Transverse colon (tissue), 4 donors: ENCODE data around the gene OSCP1. TPM values are rescaled to one million over a fixed set of nuclear protein-coding genes. Genes with fewer than 3 reads are reported as not detected.

Source experiments
- DNase-seq: peaks from one replicate; pipeline ENCODE4 v3.0.0-alpha.2; 2019
- H3K27ac ChIP-seq, 4 donors: fragments of 200-600 bp; sonication (generic); 2 replicates each; pipeline ENCODE4 v1.5.1; 2016 to 2018; ENCODE audit warnings: inconsistent platforms in 4 of 4
- H3K27me3 ChIP-seq: fragments of 200-600 bp; sonication (generic); 2 replicates; pipeline ENCODE4 v1.5.1; 2017; ENCODE audit warnings: inconsistent platforms
- H3K36me3 ChIP-seq, 4 donors: fragments of 200-600 bp; sonication (generic); 2 replicates each; pipeline ENCODE4 v1.5.1; 2017 to 2019; ENCODE audit warnings: inconsistent platforms in 4 of 4
- H3K4me1 ChIP-seq, 4 donors: fragments of 200-600 bp; sonication (generic); 2 replicates each; pipeline ENCODE4 v1.5.1; 2017 to 2020; ENCODE audit warnings: inconsistent platforms in 4 of 4
- H3K4me3 ChIP-seq, 4 donors: fragments of 200-600 bp; sonication (generic); 1 replicate in 1 of 4; 2 replicates in 3 of 4; pipeline versions ENCODE4 v1.5.1 to v1.6.1; 2017 to 2019; ENCODE audit warnings: inconsistent platforms in 4 of 4
- H3K9me3 ChIP-seq, 2 donors: fragments of 200-600 bp; sonication (generic); 2 replicates each; pipeline ENCODE4 v1.5.1; 2017 to 2019; ENCODE audit warnings: inconsistent platforms in 2 of 2
- CTCF ChIP-seq, 5 experiments: fragments of 200-600 bp in 3 of 5; fragments of 450-650 bp in 2 of 5; sonication (generic) in 3 of 5; IDR thresholded peaks; 1 replicate in 2 of 5; 2 replicates in 3 of 5; pipeline ENCODE4 v1.5.1; 2016 to 2017; ENCODE audit warnings: antibody characterized with exemption in 5 of 5, inconsistent platforms in 3 of 5, mild to moderate bottlenecking in 2 of 5, moderate library complexity in 1 of 5
- EP300 ChIP-seq: sonication (generic); formaldehyde crosslinking; IDR thresholded peaks from one replicate; pipeline ENCODE4 v1.6.1; 2017; ENCODE audit warnings: antibody characterized with exemption, low read depth
- POLR2A ChIP-seq: fragments of 450-650 bp; IDR thresholded peaks from one replicate; pipeline ENCODE4 v1.6.1; 2016; ENCODE audit warnings: antibody characterized with exemption, mild to moderate bottlenecking, moderate library complexity
- POLR2AphosphoS5 ChIP-seq, 3 donors: sonication (generic); formaldehyde crosslinking; IDR thresholded peaks; one replicate each; pipeline ENCODE4 v1.6.1; 2016; ENCODE audit warnings: antibody characterized with exemption in 3 of 3
- WGBS, 2 donors: methylation state at CpG; one replicate each; pipeline ENCODE4 v1.1.5; 2018; ENCODE audit warnings: low coverage in 1 of 2; 5-methylcytosine and 5-hydroxymethylcytosine counted together
- in situ Hi-C, 4 donors: fragments of 200-750 bp; cut with MboI; loops; one replicate each; pipeline versions ENCODE4 v1.15.0 to v1.15.1; 2017; ENCODE audit warnings: low sequenced_read_pairs in 3 of 4, low pct_ligation_motif_present in 1 of 4, low pct_unique_long_range_greater_than_20kb in 1 of 4
- intact Hi-C: fragments of 100-400 bp; cut with DNase I; formaldehyde crosslinking; loops from one replicate; pipeline ENCODE4 v1.15.1; 2023; ENCODE audit warnings: low total_unique reads
- total RNA-seq, 4 donors: library from RNA; depleted of rRNA; stranded (reverse); fragments of >200 nt; gene quantifications; one replicate each; pipeline ENCODE4 v1.1.0, GENCODE V29; 2016

The OSCP1 gene
- total RNA-seq, 4 donors from 2014 or later = 1.2 to 4.8 (median 3.7) TPM; not detected in 1

DNA sequence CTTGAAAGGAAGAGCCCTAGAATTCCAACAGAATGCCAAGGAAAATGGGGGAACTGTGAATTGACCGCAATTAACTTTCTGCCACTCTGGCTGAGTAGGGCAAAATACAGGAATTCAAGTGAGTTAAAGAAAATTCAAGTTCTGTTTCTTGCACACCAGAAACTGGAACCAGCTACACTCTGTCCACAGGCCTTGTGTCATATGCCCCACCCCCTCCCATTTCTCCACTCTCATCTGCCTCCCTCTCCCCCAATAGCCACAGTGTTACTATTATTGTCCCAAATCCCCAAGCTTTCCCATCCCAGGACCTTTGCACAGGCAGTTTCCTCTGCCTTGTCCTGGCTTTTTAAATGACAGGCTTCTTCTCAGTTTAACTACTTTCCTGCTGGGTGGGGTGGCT, 60.3 kb downstream of the OSCP1 start:
- in situ Hi-C loops = no loop called here
- TF ChIP-seq POLR2AphosphoS5 (IDR thresholded peaks at IDR 0.05) (no peak), CTCF (IDR thresholded peaks at IDR 0.05) (no peak), EP300 (no peak), POLR2A (no peak)
- H3K4me1 ChIP-seq = peaks cover 12 to 34% (median 17%) of the 10 kb centered on the region in 4 donors
- peaks cover 0 to 18% (median 7%) of the 10 kb centered on the region in 4 donors for H3K36me3 ChIP-seq
- no peaks in the 10 kb centered on the region for H3K9me3 ChIP-seq
- H3K27ac ChIP-seq = peak overlapping the region; percentile 93 to 97 (median 96)
- 95% methylated on average over 1 of the region's 1 CpG; no CpG with 5 or more reads in 1 of the 2 donors for WGBS, 2 donors
- no peaks in the 10 kb centered on the region for H3K27me3 ChIP-seq
- DNase-seq = no peak
- H3K4me3 ChIP-seq = no peak overlapping the region
- intact Hi-C loops = loop anchor here (10.0 kb wide), 1 partner anchor 235 kb away; the partner anchor contains the start of gene MAP7D1

DNA sequence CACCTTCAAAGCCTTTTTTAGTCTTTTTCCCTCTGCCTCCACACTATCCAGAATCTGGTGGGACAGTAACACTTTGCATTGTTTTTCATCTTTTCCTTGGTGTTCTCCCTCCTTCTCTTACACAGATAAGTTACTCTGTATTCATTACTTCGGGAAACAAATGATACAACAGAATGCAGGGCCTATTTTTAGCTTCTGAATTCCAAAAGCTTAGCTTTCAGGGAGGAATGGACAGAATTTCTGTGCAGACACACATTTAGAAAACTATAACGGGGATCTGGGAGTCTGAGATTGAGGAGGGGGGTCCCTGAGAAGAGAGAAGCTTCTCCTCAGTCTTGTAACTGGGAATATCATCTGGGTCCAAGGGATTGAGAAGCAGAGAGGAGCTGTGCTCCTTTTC, 61.0 kb downstream of the OSCP1 start:
- peak overlapping the region; percentile 93 to 97 (median 96) for H3K27ac ChIP-seq

DNA sequence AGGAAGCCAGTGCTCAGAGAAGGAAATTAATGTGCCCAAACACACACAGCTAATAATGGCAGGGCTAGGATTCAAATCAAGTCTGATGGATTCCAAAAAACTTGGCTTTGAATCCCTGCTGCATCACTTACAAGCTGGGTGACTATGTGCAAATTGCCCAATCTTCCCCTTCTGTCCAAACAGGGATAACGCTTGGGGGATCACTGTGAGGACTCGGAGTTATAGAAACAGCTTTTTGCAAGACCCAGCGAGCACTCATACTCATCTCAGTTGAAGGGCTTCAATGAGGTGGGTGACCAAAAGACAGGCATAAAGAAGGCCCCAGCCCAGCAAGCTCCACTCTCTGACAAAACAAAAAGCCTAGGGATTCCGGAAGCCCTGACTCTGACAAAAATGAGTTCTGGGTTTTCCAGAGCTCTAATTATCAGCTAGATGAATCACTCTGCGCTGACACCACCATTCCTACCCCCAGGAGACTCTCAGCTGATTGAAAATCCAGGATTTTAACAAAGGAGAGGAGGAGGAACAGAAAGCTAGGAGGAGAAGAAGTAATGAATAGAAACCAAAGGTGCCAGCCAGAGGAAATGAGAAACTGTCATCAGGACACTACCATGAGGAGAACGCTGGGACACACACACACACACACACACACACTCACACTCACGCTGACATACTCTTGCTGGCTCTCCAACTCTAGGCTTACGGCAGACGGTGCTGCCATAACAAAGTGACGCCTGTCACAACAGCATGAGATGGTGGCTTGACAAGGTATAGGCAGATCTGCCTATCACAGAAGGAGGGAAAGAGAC, 62.9 kb downstream of the OSCP1 start:
- Histone ChIP-seq H3K4me3 (peak overlapping the region in 2 of 4 donors; percentile 67 to 83), H3K4me1 (peaks cover 12 to 55% (median 39%) of the 10 kb centered on the region in 4 donors), H3K27ac (peak overlapping the region; percentile 93 to 97 (median 96)), H3K27me3 (no peaks in the 10 kb centered on the region), H3K9me3 (no peaks in the 10 kb centered on the region), H3K36me3 (peaks cover 0 to 11% (median 1%) of the 10 kb centered on the region in 4 donors)
- intact Hi-C loops = loop anchor here (10.0 kb wide), 1 partner anchor 233 kb away; the partner anchor contains the start of gene MAP7D1
- in situ Hi-C loops = no loop called here
- DNase-seq = no peak
- 63 to 66% methylated on average over 2 to 10 of the region's 10 CpGs for WGBS, 2 donors
- TF ChIP-seq CTCF (IDR thresholded peaks at IDR 0.05) = no peak
- peak in 1 of 3 donors; percentile 6 for TF ChIP-seq POLR2AphosphoS5 (IDR thresholded peaks at IDR 0.05)

More for the DNA sequence above, 61.0 kb downstream of the OSCP1 start:
- Histone ChIP-seq H3K4me1 (peaks cover 12 to 39% (median 23%) of the 10 kb centered on the region in 4 donors), H3K27me3 (no peaks in the 10 kb centered on the region), H3K4me3 (no peak overlapping the region), H3K9me3 (no peaks in the 10 kb centered on the region), H3K36me3 (peaks cover 0 to 18% (median 7%) of the 10 kb centered on the region in 4 donors)
- TF ChIP-seq CTCF (IDR thresholded peaks at IDR 0.05) = no peak
- TF ChIP-seq EP300 = no peak
- TF ChIP-seq POLR2A = no peak
- TF ChIP-seq POLR2AphosphoS5 (IDR thresholded peaks at IDR 0.05) = no peak
- intact Hi-C loops (loop anchor here (10.0 kb wide), 1 partner anchor 234 kb away; the partner anchor contains the start of gene MAP7D1), in situ Hi-C loops (no loop called here)
- WGBS, 2 donors = 79 to 83% methylated on average over 2 of the region's 2 CpGs
- no peak for DNase-seq
